ENCODE data around the gene ABCA4.

The ABCA4 gene

GRCh38 chr1:94121411-94121821 is 468 bp upstream of the ABCA4 start:
- DNase-seq, result no peak

- no peak for DNase-seq
Observed at GRCh38 chr1:94120570-94120901, 412 bp downstream of the ABCA4 start.

GRCh38 chr1:94119796-94120569 is 965 bp downstream of the ABCA4 start:
- DNase-seq, result no peak

GRCh38 chr1:94119306-94119705 is 1.6 kb downstream of the ABCA4 start:
- DNase-seq, result no peak

- no peak for DNase-seq
Observed at GRCh38 chr1:94118471-94118870, 2.5 kb downstream of the ABCA4 start.

GRCh38 chr1:94118013-94118412 is 2.9 kb downstream of the ABCA4 start:
- no peak for DNase-seq

GRCh38 chr1:94117259-94117851 is 3.6 kb downstream of the ABCA4 start:
- no peak for DNase-seq

- DNase-seq, result no peak
Observed at GRCh38 chr1:94115900-94116436, 5.0 kb downstream of the ABCA4 start.

- DNase-seq, result no peak
Observed at GRCh38 chr1:94115254-94115899, 5.6 kb downstream of the ABCA4 start.

GRCh38 chr1:94113589-94114226 is 7.2 kb downstream of the ABCA4 start:
- DNase-seq, result no peak

- no peak for DNase-seq
Observed at GRCh38 chr1:94111879-94112278, 9.1 kb downstream of the ABCA4 start.

- DNase-seq, result no peak
Observed at GRCh38 chr1:94110946-94111740, 9.8 kb downstream of the ABCA4 start.

GRCh38 chr1:94110021-94110761 is 10.8 kb downstream of the ABCA4 start:
- no peak for DNase-seq

- no peak for DNase-seq
Observed at GRCh38 chr1:94109478-94109877, 11.5 kb downstream of the ABCA4 start.

GRCh38 chr1:94107141-94107540 is 13.8 kb downstream of the ABCA4 start:
- DNase-seq, result no peak

GRCh38 chr1:94106716-94107115 is 14.2 kb downstream of the ABCA4 start:
- no peak for DNase-seq

GRCh38 chr1:94105957-94106529 is 14.9 kb downstream of the ABCA4 start:
- no peak for DNase-seq

- no peak for DNase-seq
Observed at GRCh38 chr1:94105581-94105952, 15.4 kb downstream of the ABCA4 start.

GRCh38 chr1:94104776-94105580 is 16.0 kb downstream of the ABCA4 start:
- DNase-seq, result no peak

GRCh38 chr1:94104127-94104684 is 16.7 kb downstream of the ABCA4 start:
- no peak for DNase-seq
